K562 (cell line): ENCODE results near the gene EHMT2. TPM values are rescaled to one million over a fixed set of nuclear protein-coding genes. Genes with fewer than 3 reads are reported as not detected.
A peak's percentile ranks its signal among the peaks of the same experiment; 100 is the strongest.

ENCODE experiments used
- ATF2 ChIP-seq: sonication (generic); formaldehyde crosslinking; IDR thresholded peaks from 2 replicates; pipeline ENCODE4 v1.8.1; 2022; ENCODE audit warnings: missing genetic modification reagents
- ESRRA ChIP-seq: fragments of 450-650 bp; IDR thresholded peaks from 2 replicates; pipeline ENCODE4 v1.6.1; 2014; ENCODE audit warnings: low read depth, mild to moderate bottlenecking, moderate library complexity, borderline replicate concordance
- LEF1 ChIP-seq: fragments of 450-650 bp; IDR thresholded peaks from 2 replicates; pipeline ENCODE4 v1.6.1; 2016; ENCODE audit warnings: mild to moderate bottlenecking
- MNT ChIP-seq, 2 experiments: fragments of 450-650 bp; conservative IDR thresholded peaks; 2 replicates each; pipeline ENCODE4 v1.6.1; 2017; ENCODE audit warnings: mild to moderate bottlenecking in 2 of 2, moderate library complexity in 2 of 2
- SMAD2 ChIP-seq: fragments of 150-350 bp; IDR thresholded peaks from 2 replicates; pipeline ENCODE4 v1.6.1; 2014; ENCODE audit warnings: low read depth, mild to moderate bottlenecking, low read length
- TEAD4 ChIP-seq, 2 experiments: sonication (generic) in 1 of 2; formaldehyde crosslinking in 1 of 2; IDR thresholded peaks; 2 replicates each; pipeline versions ENCODE4 v1.6.1 to v1.8.0; 2012 to 2022; ENCODE audit warnings: borderline replicate concordance in 1 of 2, inconsistent platforms in 1 of 2, low read length in 1 of 2, mild to moderate bottlenecking in 1 of 2, missing genetic modification reagents in 1 of 2
- THAP12 ChIP-seq: fragments of 250-450 bp; sonication (Bioruptor Pico); IDR thresholded peaks from 2 replicates; pipeline ENCODE4 v1.9.0; 2021; ENCODE audit warnings: mild to moderate bottlenecking, inconsistent platforms
- ZNF143 ChIP-seq: sonication (generic); formaldehyde crosslinking; IDR thresholded peaks from 2 replicates; pipeline ENCODE4 v1.9.0; 2022; ENCODE audit warnings: mild to moderate bottlenecking, missing genetic modification reagents
- ZNF318 ChIP-seq, 2 experiments: fragments of 450-650 bp; IDR thresholded peaks; 2 replicates each; pipeline ENCODE4 v1.6.1; 2016; ENCODE audit warnings: mild to moderate bottlenecking in 2 of 2, borderline replicate concordance in 1 of 2, low read depth in 1 of 2, moderate library complexity in 1 of 2
- ZNF740 ChIP-seq, 3 experiments: fragments of 200-800 bp in 1 of 3; sonication (Bioruptor generic) in 1 of 3; sonication (generic) in 1 of 3; formaldehyde crosslinking in 1 of 3; IDR thresholded peaks; 2 replicates each; pipeline versions ENCODE4 v1.6.1 to v1.8.0; 2016 to 2022; ENCODE audit warnings: mild to moderate bottlenecking in 2 of 3, missing compliant biosample characterization in 2 of 3, missing genetic modification characterization in 2 of 3, missing genetic modification reagents in 1 of 3
- polyA plus RNA-seq, 8 experiments: library from polyadenylated mRNA; depleted of rRNA in 4 of 8; stranded (reverse) in 5 of 8; unstranded in 3 of 8; fragments of >200 nt; fragmentation: Nextera tagmentation in 2 of 8; fragmentation: Illumina TruSeq in 1 of 8; extraction: Ambion mirVana in 2 of 8; extraction: Trizol in 1 of 8; gene quantifications; 2 replicates each; pipeline versions ENCODE4 v1.2.1 to v1.2.3, GENCODE V29; 2011 to 2014; ENCODE audit warnings: inconsistent platforms in 1 of 8, missing spikeins in 1 of 8
- total RNA-seq, 7 experiments: library from RNA; depleted of rRNA in 6 of 7; stranded (reverse); fragments of >200 nt in 6 of 7; fragmentation: Illumina TruSeq in 2 of 7; extraction: Trizol in 2 of 7; gene quantifications; 2 replicates each; pipeline versions ENCODE4 v1.2.1 to v1.2.3, GENCODE V29; 2011 to 2021; ENCODE audit warnings: low replicate concordance in 1 of 7

The EHMT2 gene
- total and polyA plus RNA-seq, 9 of the 15 experiments (the other 6 are each of a cell fraction or from before 2014, with no cell fraction given) = 2.1 to 63.8 (median 38.5) TPM

- TF ChIP-seq MNT (conservative IDR thresholded peaks at IDR 0.05) (peak; percentile 46 to 71), SMAD2 (no peak), ZNF143 (CRISPR knock-in tag) (no peak), ESRRA (no peak), THAP12 (no peak), ATF2 (no peak), LEF1 (no peak), TEAD4 (IDR thresholded peaks at IDR 0.05; ENCODE audit: low read length) (no peak), TEAD4 (CRISPR knock-in tag; IDR thresholded peaks at IDR 0.05; ENCODE audit: borderline replicate concordance) (no peak), ZNF740 (CRISPR knock-in tag; IDR thresholded peaks at IDR 0.05) (peak; percentile 90), ZNF740 (tag; IDR thresholded peaks at IDR 0.05) (no peak), ZNF318 (IDR thresholded peaks at IDR 0.05; ENCODE audit: borderline replicate concordance in 1 of 2, low read depth in 1 of 2) (no peak)
Observed at GRCh38 chr6:31901415-31901952, 4.0 kb upstream of the EHMT2 start (continued).
